D721Med (cell line): ENCODE results near the gene TRPM3.

Source experiments
- DNase-seq: peaks from one replicate; pipeline ENCODE4 v3.0.0; 2011; ENCODE audit warnings: low spot score; ENCODE audit not compliant: insufficient read length
- FAIRE-seq: peaks from 2 replicates; lab custom pipeline; 2011; peaks lifted over from hg19 to GRCh38; lab: Jason Lieb, UNC
- CTCF ChIP-seq: IDR thresholded peaks from 2 replicates; pipeline ENCODE4 v1.5.1; 2012; ENCODE audit warnings: mild to moderate bottlenecking, control low read depth; ENCODE audit not compliant: insufficient read depth; ENCODE audit errors: missing control alignments

The TRPM3 gene

GRCh38 chr9:70491426-70492318, 629.7 kb downstream of the TRPM3 start:
- no peak for DNase-seq
- no peak for FAIRE-seq
- no peak for TF ChIP-seq CTCF

GRCh38 chr9:70490478-70490877, 630.9 kb downstream of the TRPM3 start:
- DNase-seq (no peak), FAIRE-seq (no peak)

GRCh38 chr9:70488793-70489105, 632.7 kb downstream of the TRPM3 start:
- DNase-seq = no peak
- no peak for FAIRE-seq
- TF ChIP-seq CTCF = no peak

More at GRCh38 chr9:70490478-70490877, 630.9 kb downstream of the TRPM3 start:
- no peak for TF ChIP-seq CTCF

- no peak for FAIRE-seq
- TF ChIP-seq CTCF = no peak
- DNase-seq = no peak
Measured at GRCh38 chr9:70488098-70488792, 633.2 kb downstream of the TRPM3 start.

GRCh38 chr9:70486127-70486526, 635.3 kb downstream of the TRPM3 start:
- TF ChIP-seq CTCF = no peak
- DNase-seq = no peak
- FAIRE-seq = no peak

- TF ChIP-seq CTCF = no peak
- DNase-seq (no peak), FAIRE-seq (no peak)
Measured at GRCh38 chr9:70485273-70485858, 636.1 kb downstream of the TRPM3 start.
